Erythroblast (primary cell): ENCODE measurements around the gene COG7.

Experiments
- GATA1 ChIP-seq: IDR thresholded peaks from 2 replicates; pipeline ENCODE4 v1.6.1; 2011; ENCODE audit warnings: low read depth, mild to moderate bottlenecking, control low read depth, low read length, moderate library complexity
- POLR2A ChIP-seq: IDR thresholded peaks from 2 replicates; pipeline ENCODE4 v1.6.1; 2011; ENCODE audit warnings: mild to moderate bottlenecking, low read length

- TF ChIP-seq POLR2A (no peak), GATA1 (no peak)
These were observed 69.1 kb downstream of the COG7 start for GRCh38 chr16:23383881-23384280.
